ENCODE measurements around the gene NELL1.

DNA sequence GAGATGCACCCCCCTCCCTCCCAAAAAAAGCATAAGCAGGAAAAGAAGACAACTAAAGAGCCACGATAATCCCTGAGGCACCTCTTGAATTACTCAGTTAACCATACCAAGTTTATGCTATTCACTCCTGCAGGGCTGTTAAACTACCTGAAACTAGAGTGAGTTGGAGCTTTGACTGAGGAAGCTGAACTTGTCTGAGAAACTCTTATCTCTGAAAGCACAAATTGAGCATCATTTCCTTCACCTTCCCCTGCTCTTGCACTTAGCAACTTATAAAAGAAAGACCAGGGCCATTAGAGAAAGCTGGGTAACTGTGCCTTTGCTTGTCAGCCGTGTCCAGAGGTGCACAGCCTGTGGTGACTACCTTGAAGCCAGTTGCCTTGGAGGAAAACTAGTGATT, 745.6 kb downstream of the NELL1 start:
- TF ChIP-seq, protein P1, sequence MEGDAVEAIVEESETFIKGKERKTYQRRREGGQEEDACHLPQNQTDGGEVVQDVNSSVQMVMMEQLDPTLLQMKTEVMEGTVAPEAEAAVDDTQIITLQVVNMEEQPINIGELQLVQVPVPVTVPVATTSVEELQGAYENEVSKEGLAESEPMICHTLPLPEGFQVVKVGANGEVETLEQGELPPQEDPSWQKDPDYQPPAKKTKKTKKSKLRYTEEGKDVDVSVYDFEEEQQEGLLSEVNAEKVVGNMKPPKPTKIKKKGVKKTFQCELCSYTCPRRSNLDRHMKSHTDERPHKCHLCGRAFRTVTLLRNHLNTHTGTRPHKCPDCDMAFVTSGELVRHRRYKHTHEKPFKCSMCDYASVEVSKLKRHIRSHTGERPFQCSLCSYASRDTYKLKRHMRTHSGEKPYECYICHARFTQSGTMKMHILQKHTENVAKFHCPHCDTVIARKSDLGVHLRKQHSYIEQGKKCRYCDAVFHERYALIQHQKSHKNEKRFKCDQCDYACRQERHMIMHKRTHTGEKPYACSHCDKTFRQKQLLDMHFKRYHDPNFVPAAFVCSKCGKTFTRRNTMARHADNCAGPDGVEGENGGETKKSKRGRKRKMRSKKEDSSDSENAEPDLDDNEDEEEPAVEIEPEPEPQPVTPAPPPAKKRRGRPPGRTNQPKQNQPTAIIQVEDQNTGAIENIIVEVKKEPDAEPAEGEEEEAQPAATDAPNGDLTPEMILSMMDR (conservative IDR thresholded peaks at IDR 0.05 in 1 of 2, IDR thresholded peaks at IDR 0.05 in 1 of 2; ENCODE audit: low read depth in 1 of 2, low read length in 2 of 2): no peak
- no peak for TF ChIP-seq EZH2 (IDR thresholded peaks at IDR 0.05; ENCODE audit: low read length, missing control alignments)
